Measurements from ENCODE around the gene PPP1R2.
"Not testable (repeated sequence)": the region's sequence is repeated elsewhere in the genome, so short reads cannot be mapped to it uniquely, and the experiment has no call there.

Gene PPP1R2

DNA sequence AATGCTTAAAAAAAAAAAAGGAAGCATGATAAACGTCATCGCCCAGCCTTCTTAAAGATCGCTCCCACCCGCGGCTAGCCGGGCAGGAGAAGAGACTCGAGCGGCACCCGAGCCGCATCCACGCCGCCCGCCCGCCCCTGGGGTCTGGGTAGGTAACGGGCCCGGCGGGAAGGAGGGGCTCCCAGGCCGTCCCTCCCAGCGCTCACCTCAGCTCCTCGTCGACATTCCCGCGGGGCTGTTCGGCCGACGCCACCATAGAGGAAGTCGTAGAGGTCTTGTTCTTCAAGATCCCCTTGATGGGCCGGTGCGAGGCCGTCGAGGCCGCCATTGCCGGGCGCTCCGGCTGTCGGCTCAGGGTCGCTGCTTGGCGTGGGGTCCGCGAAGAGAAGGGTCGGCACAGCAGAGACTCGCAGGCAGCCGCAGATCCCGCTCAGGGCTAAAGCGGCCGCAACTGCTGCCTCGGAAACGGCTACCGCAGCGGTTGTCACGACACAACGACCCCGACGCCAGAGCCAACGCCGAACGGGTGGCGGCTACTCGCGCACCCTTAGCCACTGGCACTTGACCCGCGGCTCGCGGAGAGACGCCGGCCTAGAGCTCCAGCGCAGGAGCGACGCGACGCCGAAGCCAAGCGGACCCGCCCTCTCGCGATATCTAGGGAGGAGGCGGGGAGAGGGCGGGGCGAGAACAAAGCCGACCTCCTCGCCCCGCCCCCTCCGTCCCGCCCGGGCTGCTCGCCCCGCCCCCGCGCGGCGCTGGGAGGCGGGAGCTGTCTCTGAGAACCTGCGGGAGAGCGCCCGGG lies at the start of gene PPP1R2:
PPP1R2 (minus strand) TSS at position 628 of the 802 bp plus-strand sequence; CDS start at position 328, 300 bp downstream.
- peak; percentile 72 for DNase-seq

- no peak for DNase-seq
Measured at GRCh38 chr3:195591852-195592251, 48.7 kb upstream of the PPP1R2 start.

GRCh38 chr3:195591220-195591619 lies 48.1 kb upstream of the PPP1R2 start:
- DNase-seq, result no peak

DNA sequence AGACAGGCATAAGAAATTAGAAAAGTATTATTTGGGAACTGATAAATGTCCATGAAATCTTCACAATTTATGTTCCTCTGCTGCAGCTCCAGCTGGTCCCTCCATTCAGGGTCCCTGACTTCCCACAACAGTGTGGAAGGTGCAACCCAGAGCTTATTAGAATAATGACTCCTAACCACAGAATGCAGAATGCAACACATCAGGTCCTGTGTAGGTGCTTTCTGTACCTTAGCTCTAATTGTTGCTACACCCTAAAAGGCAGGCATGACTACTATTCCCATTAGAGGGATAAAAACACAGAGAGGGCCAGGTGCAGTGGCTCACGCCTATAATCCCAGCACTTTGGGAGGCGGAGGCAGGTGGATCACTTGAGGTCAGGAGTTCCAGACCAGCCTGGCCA lies 47.3 kb upstream of the PPP1R2 start:
- not testable (repeated sequence) for DNase-seq

GRCh38 chr3:195589796-195590195 lies 46.7 kb upstream of the PPP1R2 start:
- not testable (repeated sequence) for DNase-seq

DNA sequence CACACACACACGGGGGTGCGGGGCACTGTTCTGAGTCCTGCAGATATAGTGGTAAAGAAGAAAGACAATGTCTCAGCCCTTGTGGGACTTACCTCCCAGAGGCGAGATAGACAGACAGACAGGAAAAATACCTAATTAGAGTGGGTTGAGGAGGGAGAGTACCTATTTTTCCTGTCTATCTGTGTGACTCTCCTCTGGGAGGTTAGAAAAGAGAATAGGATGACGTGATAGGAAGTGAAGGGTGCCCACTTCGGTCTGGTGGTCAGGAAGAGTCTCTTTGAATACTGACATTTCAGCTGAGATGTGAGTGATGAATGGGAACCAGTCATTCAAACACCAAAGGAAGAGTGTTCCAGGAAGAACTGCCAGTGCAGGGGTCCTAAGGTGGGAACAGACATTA lies 44.7 kb upstream of the PPP1R2 start:
- no peak for DNase-seq

DNA sequence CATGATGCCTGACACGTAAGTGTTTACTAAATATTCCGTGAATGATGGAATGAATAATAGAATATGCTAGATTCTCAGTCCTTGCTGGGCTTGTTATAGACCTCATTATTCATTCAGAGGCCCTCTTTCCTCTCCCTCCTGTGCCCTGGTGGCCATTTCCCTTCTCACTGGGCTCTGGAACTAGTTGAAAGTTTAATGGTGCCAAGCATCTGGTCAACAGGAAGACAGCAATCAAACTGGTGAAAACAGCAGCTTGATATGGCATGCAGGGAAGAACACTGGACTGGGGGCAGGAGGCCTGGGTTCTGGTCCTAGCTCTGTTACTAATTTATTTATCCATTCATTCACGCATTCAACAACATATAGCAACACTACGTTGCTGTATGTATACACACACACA lies 44.3 kb upstream of the PPP1R2 start:
- no peak for DNase-seq

DNA sequence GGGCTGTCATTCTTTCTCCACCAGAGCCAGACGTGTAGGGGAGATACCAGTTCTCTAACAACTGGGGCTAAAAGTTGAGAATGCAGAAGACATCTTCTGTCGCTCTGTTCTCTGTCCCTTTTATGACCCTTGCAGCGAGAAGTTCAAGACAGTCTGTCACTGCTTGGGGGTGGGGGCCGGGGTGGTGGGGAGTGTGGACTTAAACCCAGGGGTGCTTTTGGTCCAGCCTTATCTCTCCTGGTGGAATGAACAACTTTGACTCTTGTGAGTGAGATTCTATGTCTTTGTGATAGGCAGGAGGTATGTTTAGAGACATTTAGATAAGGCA lies 41.4 kb upstream of the PPP1R2 start:
- no peak for DNase-seq

DNA sequence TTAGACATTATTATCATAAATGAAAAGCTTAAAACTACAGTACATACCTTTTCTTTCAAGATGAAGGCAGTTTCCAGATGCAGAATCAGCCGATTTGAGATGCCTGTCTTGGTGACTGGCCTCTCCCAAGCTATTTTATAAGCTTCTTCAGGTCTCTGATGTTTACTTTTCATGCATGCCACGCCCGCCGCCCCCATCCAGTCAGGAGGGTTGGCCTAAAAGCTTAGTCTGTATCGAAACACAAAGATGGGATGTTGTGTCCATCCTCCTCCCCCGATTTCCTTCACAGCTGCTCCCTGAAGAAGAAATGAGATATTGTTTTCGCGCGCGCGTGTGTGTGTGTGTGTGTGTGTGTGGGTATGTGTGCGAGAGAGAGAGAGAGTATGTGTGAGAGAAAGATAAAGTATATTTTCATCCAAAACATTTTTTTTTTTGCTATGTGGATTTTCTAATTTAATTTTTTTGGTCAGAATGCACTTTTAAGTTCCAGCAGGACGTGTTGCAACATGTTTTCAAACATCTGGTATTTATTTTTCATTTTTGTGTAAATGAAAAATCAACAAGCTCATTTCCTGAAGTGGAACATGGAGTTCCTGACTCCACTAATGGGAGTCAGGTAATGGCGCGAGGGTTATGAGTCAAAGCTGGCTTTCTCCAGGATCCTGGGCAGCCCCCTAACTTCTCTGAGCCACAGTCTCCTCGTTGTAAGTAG lies 40.9 kb upstream of the PPP1R2 start, which contains the start of gene APOD:
APOD (minus strand) TSS at position 110 of the 712 bp plus-strand sequence. CDS start 4,479 bp downstream, outside the sequence.
- no peak for DNase-seq

- DNase-seq, result no peak
Measured at GRCh38 chr3:195582947-195583346, 39.8 kb upstream of the PPP1R2 start.

DNA sequence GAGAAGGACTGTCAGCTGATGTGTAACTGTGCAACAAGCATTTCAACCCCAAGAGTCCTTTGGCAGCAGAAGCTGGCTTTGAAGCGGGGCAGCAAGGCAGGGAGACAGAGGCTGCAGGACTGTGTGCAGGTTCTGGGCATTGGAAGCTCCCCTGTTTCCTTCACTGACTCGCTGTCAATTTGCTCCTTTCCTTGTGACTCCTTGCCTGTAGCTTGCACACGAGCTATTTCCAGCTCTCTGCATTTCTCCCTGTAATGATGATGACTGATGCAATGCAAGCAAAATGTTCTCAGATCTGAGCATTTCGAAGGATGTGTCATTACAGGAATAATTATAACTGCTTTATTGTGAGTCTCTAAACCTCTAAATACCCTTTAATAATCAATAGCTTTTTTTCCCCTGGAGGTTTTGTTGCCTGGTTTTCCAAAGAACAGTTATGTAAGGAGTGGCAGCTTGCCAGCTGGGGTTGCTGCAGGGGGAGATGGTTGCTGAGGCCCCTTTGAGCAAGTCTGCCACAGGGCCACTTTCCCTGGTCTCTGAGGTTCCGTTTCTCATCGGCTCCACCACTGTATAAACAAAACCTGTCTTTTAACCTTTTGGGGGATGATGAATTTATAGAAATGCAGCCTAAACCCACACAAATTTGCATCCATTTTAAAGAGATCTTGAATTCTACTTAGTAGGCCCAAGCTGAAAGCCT lies 37.8 kb upstream of the PPP1R2 start:
- no peak for DNase-seq

DNA sequence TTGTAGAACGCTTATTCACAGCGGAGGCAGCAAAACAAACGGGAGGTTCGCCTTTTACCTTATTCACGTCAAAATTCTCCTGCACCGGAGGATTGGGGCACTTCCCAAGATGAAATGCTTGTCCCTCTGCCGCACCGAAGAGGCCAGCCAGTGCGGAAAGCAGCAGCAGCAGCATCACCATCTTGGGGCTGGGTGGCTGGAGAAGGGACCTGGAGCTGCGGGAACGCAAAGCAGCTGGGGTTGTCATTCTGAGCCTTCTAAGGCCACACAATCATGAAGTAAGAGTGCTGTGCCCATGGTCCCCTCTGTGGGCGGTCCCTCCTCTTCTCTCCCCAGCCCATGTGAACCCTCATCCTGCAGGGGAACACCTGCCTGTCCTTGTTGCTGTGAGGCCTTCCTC lies 36.2 kb upstream of the PPP1R2 start:
- DNase-seq, result no peak

GRCh38 chr3:195578565-195578964 lies 35.4 kb upstream of the PPP1R2 start:
- no peak for DNase-seq

DNA sequence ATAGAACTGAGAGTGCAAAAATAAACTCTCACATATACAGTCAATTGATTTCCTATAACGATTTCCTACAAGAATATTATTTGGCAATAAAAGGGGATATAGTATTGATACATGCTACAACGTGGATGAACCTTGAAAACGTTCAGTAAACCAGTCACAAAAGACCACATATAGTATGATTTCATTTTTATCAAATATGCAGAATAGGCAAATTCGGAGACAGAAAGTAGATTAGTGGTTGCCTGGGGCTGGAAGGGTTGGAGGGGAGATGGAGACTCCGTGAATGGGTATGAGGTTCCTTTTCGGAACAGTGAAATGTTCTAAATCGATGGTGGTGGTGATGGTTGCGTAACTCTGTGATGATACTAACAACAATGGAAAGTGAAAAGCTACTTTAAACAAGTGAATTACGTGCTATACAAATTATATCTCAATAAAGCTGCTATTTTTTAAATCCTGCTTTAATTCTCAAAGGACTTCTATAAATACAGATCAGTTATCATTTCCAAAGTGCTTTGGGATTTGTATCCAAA lies 34.6 kb upstream of the PPP1R2 start:
- no peak for DNase-seq

DNA sequence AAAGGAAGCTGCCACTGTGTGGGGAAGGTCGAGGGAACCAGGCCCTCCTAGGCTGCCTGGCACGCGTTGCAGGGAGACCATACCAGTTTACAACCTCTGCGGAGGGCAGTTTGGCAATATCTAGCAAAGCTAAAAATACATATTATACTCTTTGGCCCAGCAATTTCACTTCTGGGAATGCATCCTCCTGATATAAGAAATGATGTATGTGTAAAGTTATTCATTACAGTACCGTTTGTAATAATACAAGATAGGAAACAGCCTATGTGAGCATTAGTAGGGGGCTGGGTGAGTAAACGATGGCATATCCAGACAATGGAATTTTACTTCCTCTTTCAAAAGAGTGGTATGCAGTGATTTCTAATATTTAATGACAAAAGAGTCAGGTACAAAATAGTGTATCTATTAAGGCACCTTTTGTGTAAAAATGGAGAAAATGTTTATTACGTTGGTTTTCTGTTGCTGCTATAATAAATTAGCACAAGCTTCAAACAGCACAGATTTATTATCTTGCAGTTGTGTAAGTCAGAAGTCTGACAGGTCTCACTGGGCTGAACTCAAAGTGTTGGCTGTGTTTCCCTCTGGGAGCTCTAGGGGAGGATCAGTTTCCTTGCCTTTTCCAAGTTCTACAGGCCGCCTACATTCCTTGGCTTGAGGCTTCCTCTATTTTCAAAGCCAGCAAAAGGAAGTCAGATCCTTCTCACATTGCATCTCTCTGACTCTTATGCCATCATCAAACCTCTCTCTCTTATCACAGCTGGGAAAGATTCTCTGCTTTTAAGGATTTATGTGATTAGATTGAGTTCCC lies 31.6 kb upstream of the PPP1R2 start:
- DNase-seq, result no peak

DNA sequence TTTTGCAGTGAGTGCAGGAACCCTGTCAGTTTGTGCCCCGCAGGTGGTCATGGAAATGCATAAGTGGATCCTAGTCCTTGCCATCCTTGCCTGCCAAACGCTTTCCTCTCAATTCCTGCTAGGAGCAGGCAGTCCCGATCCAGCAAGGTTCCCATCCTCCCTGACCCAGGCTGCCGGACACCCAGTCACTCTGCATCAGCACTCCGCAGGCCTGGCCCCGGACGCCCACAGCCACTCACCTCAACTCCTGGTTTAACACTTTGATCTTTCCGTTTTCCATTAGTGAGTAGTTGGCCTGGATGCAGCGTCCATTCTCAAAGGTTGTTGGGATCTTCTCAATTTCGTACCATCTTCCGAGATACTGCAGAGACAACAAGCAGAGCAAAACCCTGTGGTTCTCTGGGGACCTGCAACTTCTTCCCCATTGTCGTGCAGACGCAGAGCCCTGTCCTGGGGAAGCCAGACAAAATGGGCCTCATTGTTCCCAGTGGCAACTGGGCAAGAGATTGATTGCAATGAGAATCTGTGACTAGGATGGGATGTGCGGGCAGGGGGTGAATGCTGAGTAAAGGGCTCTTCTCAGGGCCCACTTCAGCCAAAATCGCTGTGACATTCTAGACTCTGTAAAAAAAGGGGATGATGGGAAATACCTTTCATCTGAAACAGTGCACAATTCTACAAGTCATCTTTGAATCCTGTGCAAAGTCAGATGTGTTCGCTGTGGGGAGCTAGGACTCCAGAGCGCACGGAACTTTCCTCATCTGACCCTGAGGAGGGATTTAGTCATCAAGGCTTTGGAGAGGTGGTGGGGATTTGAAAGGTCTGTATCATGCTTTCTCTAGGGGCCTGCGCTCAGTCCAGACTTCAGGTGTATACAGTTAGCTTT lies 30.7 kb upstream of the PPP1R2 start:
- no peak for DNase-seq

GRCh38 chr3:195571361-195571760 lies 28.2 kb upstream of the PPP1R2 start:
- no peak for DNase-seq

DNA sequence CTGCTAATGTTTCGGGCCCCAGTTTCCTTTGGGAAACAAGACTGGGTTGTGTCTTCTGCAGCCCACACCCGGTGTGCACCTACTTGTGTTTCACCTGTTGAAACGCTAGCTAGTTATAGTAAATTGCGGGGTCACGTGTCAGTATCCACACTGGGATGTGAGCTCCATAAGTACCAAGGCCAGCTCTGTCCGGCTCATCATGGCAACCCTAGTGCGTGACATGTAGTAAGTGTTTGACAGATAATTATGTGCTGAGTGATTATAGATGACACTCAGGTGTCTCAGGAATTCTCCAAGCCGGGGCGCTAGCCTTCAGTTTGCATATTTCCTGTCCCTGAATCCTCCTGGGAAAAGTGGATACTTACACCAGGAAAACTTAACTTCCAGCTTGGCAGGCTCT lies 27.8 kb upstream of the PPP1R2 start:
- no peak for DNase-seq

DNA sequence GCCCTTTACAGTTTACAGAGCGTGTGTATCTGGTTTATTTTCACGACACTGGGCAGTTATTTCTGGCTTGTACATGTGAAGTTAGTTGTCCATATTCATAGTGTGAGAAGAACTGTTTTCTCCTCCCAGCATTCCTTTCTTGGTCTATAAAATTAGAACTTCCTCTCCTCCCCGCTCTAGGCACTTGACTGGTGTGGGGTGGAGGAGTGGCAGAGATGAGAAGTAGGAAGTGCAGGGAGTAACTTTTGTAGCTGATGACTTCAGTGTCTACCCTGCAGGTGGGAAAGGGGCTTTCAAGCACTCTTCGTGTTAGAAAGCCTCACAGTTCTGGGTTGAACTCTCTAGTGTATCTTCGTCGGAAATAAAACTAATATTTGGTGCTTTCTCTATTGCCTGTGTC lies 27.2 kb upstream of the PPP1R2 start:
- no peak for DNase-seq

DNA sequence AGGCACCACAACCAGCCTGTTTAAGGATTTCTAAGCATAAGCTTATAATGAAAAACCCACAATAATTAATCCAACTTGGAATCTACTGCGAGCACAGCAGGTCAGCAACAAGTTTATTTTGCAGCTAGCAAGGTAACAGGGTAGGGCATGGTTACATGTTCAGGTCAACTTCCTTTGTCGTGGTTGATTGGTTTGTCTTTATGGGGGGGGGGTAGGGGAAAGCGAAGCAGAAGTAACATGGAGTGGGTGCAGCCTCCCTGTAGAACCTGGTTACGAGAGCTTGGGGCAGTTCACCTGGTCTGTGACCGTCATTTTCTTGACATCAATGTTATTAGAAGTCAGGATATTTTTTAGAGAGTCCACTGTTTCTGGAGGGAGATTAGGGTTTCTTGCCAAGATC lies 25.5 kb upstream of the PPP1R2 start:
- no peak for DNase-seq

GRCh38 chr3:195566797-195567196 lies 23.7 kb upstream of the PPP1R2 start:
- no peak for DNase-seq

DNA sequence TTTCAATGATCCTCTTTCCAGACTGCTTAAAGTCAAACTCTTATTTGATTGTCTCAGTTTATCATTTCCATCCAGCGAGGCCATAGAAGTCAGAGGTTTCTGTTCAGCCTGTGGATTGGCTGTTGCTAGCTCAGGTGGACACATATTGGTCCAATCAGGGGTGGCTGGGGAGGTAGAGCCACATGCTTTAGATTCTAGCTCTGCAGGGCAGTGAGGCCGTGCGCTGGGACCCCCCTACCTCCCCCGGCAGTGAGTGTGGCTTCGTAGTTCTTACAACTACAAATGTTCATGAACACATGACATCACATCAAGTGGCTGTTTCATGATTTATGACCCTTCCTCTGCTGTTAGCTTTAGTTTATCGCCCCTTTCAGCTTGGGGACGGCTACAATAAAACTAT lies 22.6 kb upstream of the PPP1R2 start:
- DNase-seq, result no peak
